ENCODE data around the gene UBR2. TPM values are rescaled to one million over a fixed set of nuclear protein-coding genes. Genes with fewer than 3 reads are reported as not detected.
"Not testable (repeated sequence)": the region's sequence is repeated elsewhere in the genome, so short reads cannot be mapped to it uniquely, and the experiment has no call there.

Gene UBR2
- total RNA-seq, 1 donor from 2014 or later, result 26.8 TPM

DNA sequence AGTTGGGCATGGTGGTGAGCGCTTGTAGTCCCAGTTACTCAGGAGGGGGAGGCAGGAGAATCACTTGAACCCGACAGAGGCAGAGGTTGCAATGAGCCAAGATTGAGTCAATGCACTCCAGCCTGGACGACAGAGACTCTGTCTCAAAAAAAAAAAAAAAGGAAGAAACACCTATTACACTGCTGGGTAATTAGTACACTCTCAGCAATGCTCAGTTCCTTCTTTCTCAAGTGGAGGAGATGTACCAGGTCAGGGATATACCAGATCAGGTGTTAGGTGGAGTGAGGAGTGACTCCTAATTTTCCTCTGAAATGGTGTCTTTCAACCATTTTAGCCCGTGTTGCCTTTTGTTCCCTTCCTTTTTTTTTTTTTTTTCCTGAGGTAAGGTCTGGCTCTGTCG lies 30.0 kb upstream of the UBR2 start:
- no peaks in the 10 kb centered on the region for H3K36me3 Mint-ChIP-seq (ENCODE audit: low read depth)
- H3K9me3 Mint-ChIP-seq, result no peaks in the 10 kb centered on the region
- intact Hi-C loops (cut with micrococcal nuclease), result loop anchor here (2.0 to 5.0 kb wide), 2 partner anchors 225 to 271 kb away; no protein-coding TSS in a partner anchor
- DNase-seq (ENCODE audit: low spot score), result no peak
- peaks cover 11% of the 10 kb centered on the region for H3K27me3 Mint-ChIP-seq (ENCODE audit: insufficient read depth)
- no peak overlapping the region for H3K4me3 Mint-ChIP-seq
- no peaks in the 10 kb centered on the region for H3K4me1 Mint-ChIP-seq (ENCODE audit: low read depth)
- no peak overlapping the region for H3K27ac Mint-ChIP-seq

DNA sequence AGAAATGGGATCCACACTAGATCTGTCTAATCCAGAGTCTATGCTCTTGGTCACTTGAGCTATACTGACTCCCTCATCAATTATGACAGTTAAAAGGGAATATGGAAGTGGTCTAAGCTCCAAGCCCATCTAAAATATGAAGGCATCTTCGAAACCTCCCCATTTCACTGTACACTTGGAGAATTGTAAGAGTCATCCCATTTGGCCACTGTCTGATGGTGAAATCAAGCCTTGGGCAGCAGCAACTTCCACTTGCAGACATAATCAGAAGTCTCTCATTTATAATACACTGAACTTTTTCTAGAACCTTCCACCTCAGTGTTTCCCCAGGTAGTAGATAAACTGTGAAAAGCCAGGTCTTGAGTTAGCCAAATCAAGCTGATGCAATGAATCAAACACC lies 26.3 kb upstream of the UBR2 start:
- no peak for DNase-seq (ENCODE audit: low spot score)
- intact Hi-C loops (cut with micrococcal nuclease), result no loop called here
- H3K4me3 Mint-ChIP-seq, result no peak overlapping the region
- H3K36me3 Mint-ChIP-seq (ENCODE audit: low read depth), result no peaks in the 10 kb centered on the region
- no peak overlapping the region for H3K27ac Mint-ChIP-seq
- H3K27me3 Mint-ChIP-seq (ENCODE audit: insufficient read depth), result peaks cover 8% of the 10 kb centered on the region
- no peaks in the 10 kb centered on the region for H3K4me1 Mint-ChIP-seq (ENCODE audit: low read depth)
- no peaks in the 10 kb centered on the region for H3K9me3 Mint-ChIP-seq

DNA sequence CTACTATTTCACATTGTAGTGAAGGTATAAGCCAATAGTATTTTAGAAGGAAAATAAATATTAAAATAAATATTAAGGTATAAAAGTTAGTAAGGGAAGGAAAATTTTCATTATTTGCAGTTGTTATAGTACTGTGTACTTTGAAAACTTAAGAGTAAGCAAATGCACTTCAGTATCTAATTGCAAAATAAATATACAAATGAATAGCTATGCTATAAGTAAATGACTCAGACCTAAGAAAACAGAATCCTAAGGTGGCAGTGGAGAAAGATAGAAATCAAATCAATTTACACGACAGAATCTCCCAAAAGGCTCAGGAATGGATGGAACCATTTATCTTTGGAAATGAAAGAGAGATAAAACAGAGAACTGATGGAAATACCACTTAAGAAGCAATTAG lies 24.7 kb upstream of the UBR2 start:
- no peak for DNase-seq (ENCODE audit: low spot score)
- Mint-ChIP-seq H3K27me3 (ENCODE audit: insufficient read depth) (peaks cover 11% of the 10 kb centered on the region), H3K4me1 (ENCODE audit: low read depth) (no peaks in the 10 kb centered on the region), H3K27ac (no peak overlapping the region), H3K36me3 (ENCODE audit: low read depth) (no peaks in the 10 kb centered on the region), H3K9me3 (no peaks in the 10 kb centered on the region), H3K4me3 (no peak overlapping the region)
- intact Hi-C loops (cut with micrococcal nuclease), result no loop called here

DNA sequence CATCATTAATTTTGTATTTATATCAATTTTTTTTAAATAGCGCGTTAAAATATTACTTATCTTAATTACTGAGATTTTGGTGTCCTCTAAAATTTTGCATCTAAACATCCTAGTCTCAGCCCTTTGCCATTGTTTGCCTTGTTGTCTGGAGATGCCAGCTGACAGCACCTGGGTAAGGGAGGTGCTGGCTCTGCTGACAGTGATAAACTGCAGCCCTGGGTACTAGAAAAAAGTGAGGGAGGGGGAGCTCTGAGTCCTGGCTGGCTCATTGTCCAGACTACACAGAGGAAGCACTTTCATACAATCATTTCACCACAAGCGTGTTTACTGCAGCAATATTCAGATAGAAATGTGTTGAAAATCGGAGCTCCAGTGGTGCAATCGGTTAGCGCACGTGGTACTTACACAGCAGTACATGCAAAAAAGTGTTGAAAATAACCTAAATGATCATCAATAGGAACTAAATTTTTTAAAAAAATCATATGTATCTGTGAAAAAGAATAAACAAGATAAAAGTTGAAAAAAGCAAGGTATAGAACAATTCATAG lies 18.5 kb upstream of the UBR2 start:
- peaks cover 12% of the 10 kb centered on the region for H3K27me3 Mint-ChIP-seq (ENCODE audit: insufficient read depth)
- peaks cover 13% of the 10 kb centered on the region for H3K4me1 Mint-ChIP-seq (ENCODE audit: low read depth)
- intact Hi-C loops (cut with micrococcal nuclease), result loop anchor here (5.0 kb wide), 2 partner anchors 178 to 468 kb away; no protein-coding TSS in a partner anchor
- H3K36me3 Mint-ChIP-seq (ENCODE audit: low read depth), result no peaks in the 10 kb centered on the region
- H3K9me3 Mint-ChIP-seq, result no peaks in the 10 kb centered on the region
- no peak overlapping the region for H3K27ac Mint-ChIP-seq
- H3K4me3 Mint-ChIP-seq, result no peak overlapping the region
- DNase-seq (ENCODE audit: low spot score), result no peak

GRCh38 chr6:42547407-42548329 lies 16.2 kb upstream of the UBR2 start:
- Mint-ChIP-seq H3K27me3 (ENCODE audit: insufficient read depth) (peaks cover 18% of the 10 kb centered on the region), H3K4me3 (peak overlapping the region; percentile 71), H3K9me3 (no peaks in the 10 kb centered on the region), H3K4me1 (ENCODE audit: low read depth) (peaks cover 13% of the 10 kb centered on the region), H3K36me3 (ENCODE audit: low read depth) (no peaks in the 10 kb centered on the region), H3K27ac (peak overlapping the region; percentile 29)
- intact Hi-C loops (cut with micrococcal nuclease), result loop anchor here (1.0 to 5.0 kb wide), 7 partner anchors 96 to 470 kb away; partner anchors contain the start of genes MRPS10 and TRERF1
- peak; percentile 82 for DNase-seq (ENCODE audit: low spot score)

- Mint-ChIP-seq H3K9me3 (no peaks in the 10 kb centered on the region), H3K36me3 (ENCODE audit: low read depth) (peaks cover 1% of the 10 kb centered on the region), H3K4me3 (no peak overlapping the region), H3K27me3 (ENCODE audit: insufficient read depth) (peaks cover 18% of the 10 kb centered on the region), H3K27ac (no peak overlapping the region), H3K4me1 (ENCODE audit: low read depth) (peaks cover 18% of the 10 kb centered on the region)
- no peak for DNase-seq (ENCODE audit: low spot score)
- intact Hi-C loops (cut with micrococcal nuclease), result no loop called here
These were observed 13.6 kb upstream of the UBR2 start for GRCh38 chr6:42550277-42550676.

GRCh38 chr6:42551217-42551616 lies 12.6 kb upstream of the UBR2 start:
- no peak for DNase-seq (ENCODE audit: low spot score)

GRCh38 chr6:42552380-42552779 lies 11.4 kb upstream of the UBR2 start:
- H3K27me3 Mint-ChIP-seq (ENCODE audit: insufficient read depth), result peaks cover 18% of the 10 kb centered on the region
- H3K4me1 Mint-ChIP-seq (ENCODE audit: low read depth), result peaks cover 23% of the 10 kb centered on the region
- intact Hi-C loops (cut with micrococcal nuclease), result no loop called here
- peaks cover 1% of the 10 kb centered on the region for H3K36me3 Mint-ChIP-seq (ENCODE audit: low read depth)
- DNase-seq (ENCODE audit: low spot score), result no peak
- no peaks in the 10 kb centered on the region for H3K9me3 Mint-ChIP-seq
- H3K4me3 Mint-ChIP-seq, result no peak overlapping the region
- H3K27ac Mint-ChIP-seq, result no peak overlapping the region

More at GRCh38 chr6:42551217-42551616, 12.6 kb upstream of the UBR2 start:
- Mint-ChIP-seq H3K27ac (no peak overlapping the region), H3K4me1 (ENCODE audit: low read depth) (peaks cover 27% of the 10 kb centered on the region), H3K9me3 (no peaks in the 10 kb centered on the region), H3K27me3 (ENCODE audit: insufficient read depth) (peaks cover 18% of the 10 kb centered on the region), H3K4me3 (no peak overlapping the region), H3K36me3 (ENCODE audit: low read depth) (peaks cover 1% of the 10 kb centered on the region)
- intact Hi-C loops (cut with micrococcal nuclease), result no loop called here

DNA sequence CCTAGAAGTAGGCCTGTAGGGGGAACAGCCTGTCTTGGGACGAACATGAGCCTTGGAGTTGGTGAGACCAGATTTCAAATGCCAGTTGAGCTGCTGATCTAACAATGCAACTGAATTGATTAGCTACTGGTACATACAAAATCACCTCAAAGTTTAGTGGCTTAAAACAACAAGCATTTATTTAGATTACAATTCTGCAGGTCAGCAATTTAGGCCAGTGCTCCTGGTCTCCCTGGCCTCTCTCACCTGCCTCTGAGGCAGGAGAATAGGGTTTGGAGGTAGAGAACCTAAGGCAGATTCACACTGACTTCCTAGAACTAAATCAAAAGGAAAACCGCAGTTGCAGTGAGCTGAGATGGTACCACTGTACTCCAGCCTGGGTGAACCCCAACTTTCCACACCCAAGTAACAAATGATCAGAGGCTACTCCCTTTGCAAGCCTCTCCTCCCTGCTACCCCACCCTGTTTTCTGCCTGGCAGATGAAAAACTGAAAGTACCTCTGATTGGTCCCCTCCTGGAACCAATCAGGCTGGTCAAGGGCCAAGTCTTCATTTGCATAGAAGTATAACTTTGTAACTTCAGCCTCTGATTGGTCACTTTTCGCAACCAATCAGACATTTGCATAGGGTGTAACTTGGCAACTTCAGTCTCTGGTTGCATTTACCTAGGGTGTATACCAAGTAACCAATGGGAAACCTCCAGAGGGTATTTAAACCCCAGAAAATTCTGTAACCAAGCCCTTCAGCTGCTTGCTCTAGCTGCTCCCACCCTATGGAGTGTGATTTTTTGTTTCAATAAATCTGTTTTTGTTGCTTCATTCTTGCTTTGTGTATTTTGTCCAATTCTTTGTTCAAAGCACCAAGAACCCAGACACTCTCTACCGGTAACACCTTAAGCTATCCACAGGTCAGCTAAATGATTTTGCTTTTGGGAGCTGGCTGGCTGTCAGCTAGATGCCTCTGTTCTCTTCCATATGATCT lies 8.1 kb upstream of the UBR2 start:
- peak; percentile 23 for DNase-seq (ENCODE audit: low spot score)
- intact Hi-C loops (cut with micrococcal nuclease), result no loop called here
- no peaks in the 10 kb centered on the region for H3K9me3 Mint-ChIP-seq
- no peak overlapping the region for H3K27ac Mint-ChIP-seq
- peaks cover 8% of the 10 kb centered on the region for H3K27me3 Mint-ChIP-seq (ENCODE audit: insufficient read depth)
- H3K4me3 Mint-ChIP-seq, result no peak overlapping the region
- H3K4me1 Mint-ChIP-seq (ENCODE audit: low read depth), result peaks cover 16% of the 10 kb centered on the region
- peaks cover 1% of the 10 kb centered on the region for H3K36me3 Mint-ChIP-seq (ENCODE audit: low read depth)

DNA sequence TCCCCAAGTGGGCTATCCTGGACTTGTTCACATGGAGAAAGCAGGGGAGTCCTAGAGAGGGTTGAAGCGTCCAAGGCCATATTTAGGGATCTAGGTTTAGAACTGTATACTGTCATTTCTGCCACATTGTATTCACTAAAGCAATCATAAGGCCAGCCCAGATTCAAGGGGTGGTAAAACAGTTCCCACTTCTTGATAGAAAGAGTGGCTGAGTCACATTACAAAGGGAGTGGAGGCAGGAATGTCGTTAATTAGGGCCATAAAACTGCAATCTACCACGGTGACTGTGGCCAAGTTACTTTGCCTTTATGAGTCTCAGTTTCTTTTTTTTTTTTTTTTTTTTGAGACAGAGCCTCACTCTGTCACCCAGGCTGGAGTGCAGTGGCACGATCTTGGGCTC lies 7.4 kb upstream of the UBR2 start:
- no peak overlapping the region for H3K27ac Mint-ChIP-seq
- H3K4me3 Mint-ChIP-seq, result no peak overlapping the region
- H3K36me3 Mint-ChIP-seq (ENCODE audit: low read depth), result peaks cover 1% of the 10 kb centered on the region
- DNase-seq (ENCODE audit: low spot score), result no peak
- no peaks in the 10 kb centered on the region for H3K9me3 Mint-ChIP-seq
- H3K4me1 Mint-ChIP-seq (ENCODE audit: low read depth), result peaks cover 16% of the 10 kb centered on the region
- peaks cover 8% of the 10 kb centered on the region for H3K27me3 Mint-ChIP-seq (ENCODE audit: insufficient read depth)
- intact Hi-C loops (cut with micrococcal nuclease), result no loop called here

GRCh38 chr6:42559276-42559675 lies 4.6 kb upstream of the UBR2 start:
- H3K4me1 Mint-ChIP-seq (ENCODE audit: low read depth), result peaks cover 24% of the 10 kb centered on the region
- H3K27me3 Mint-ChIP-seq (ENCODE audit: insufficient read depth); H3K36me3 Mint-ChIP-seq (ENCODE audit: low read depth); H3K9me3 Mint-ChIP-seq; DNase-seq (ENCODE audit: low spot score); H3K27ac Mint-ChIP-seq; H3K4me3 Mint-ChIP-seq; intact Hi-C loops (cut with micrococcal nuclease): not testable (repeated sequence)

DNA sequence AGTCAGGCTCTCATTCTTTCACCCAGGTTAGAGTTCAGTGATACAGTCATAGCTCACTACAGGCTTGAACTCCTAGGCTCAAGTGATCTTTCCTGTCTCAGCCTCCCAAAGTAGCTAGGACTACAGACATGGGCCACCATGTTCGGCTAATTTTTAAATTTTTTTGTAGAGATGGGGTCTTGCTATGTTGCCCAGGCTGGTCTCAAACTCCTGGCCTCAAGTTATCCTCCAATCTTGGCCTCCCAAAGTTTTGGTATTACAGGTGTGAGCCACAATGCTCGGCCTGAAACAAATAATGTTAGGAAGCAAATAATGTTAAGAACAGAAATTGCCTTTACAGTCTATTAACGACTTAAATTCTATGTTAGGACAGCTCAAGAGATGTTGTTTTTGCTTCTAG lies 1.8 kb upstream of the UBR2 start:
- Mint-ChIP-seq H3K36me3 (ENCODE audit: low read depth) (peaks cover 6% of the 10 kb centered on the region), H3K4me3 (no peak overlapping the region), H3K27me3 (ENCODE audit: insufficient read depth) (peaks cover 2% of the 10 kb centered on the region), H3K9me3 (no peaks in the 10 kb centered on the region), H3K4me1 (ENCODE audit: low read depth) (peaks cover 24% of the 10 kb centered on the region), H3K27ac (no peak overlapping the region)
- DNase-seq (ENCODE audit: low spot score), result no peak
- intact Hi-C loops (cut with micrococcal nuclease), result loop anchor here (5.0 to 10.0 kb wide), 5 partner anchors 110 to 1013 kb away; partner anchors contain the start of genes BYSL, KLHDC3, MEA1 and MED20

Measured in activated T-helper 1 cell treated with anti-CD3 and anti-CD28 coated beads, Interleukin-12 subunit alpha, Interleukin-12 subunit beta, Interleukin-2, Interleukin-4 antibody, amounts not matched to agents 30 ng/mL and 10 ng/mL and 1 ng/mL, durations not matched to agents 14 hours and 24 hours and 36 hours (primary cell).